NCI-H2227 treated with DMSO at 0.1 percent for 48 hours (cell line): ENCODE measurements around the gene LGR4.
A peak's percentile ranks its signal among the peaks of the same experiment; 100 is the strongest.

Source experiments
- DNase-seq: peaks from one replicate; lab custom pipeline; 2025; lab: John Stamatoyannopoulos, UW

LGR4 gene

GRCh38 chr11:27401280-27401832 is 71.2 kb downstream of the LGR4 start:
- no peak for DNase-seq

GRCh38 chr11:27398400-27398770 is 74.2 kb downstream of the LGR4 start:
- peak; percentile 57 for DNase-seq

GRCh38 chr11:27397624-27398399 is 74.8 kb downstream of the LGR4 start:
- DNase-seq, result no peak

GRCh38 chr11:27396259-27396839 is 76.2 kb downstream of the LGR4 start:
- DNase-seq, result no peak

- DNase-seq, result no peak
Observed at GRCh38 chr11:27395556-27396258, 76.9 kb downstream of the LGR4 start.

GRCh38 chr11:27394781-27395228 is 77.8 kb downstream of the LGR4 start:
- no peak for DNase-seq

- no peak for DNase-seq
Observed at GRCh38 chr11:27392278-27393114, 80.1 kb downstream of the LGR4 start.

- no peak for DNase-seq
Observed at GRCh38 chr11:27391331-27392015, 81.1 kb downstream of the LGR4 start.

GRCh38 chr11:27390318-27391295 is 82.0 kb downstream of the LGR4 start:
- no peak for DNase-seq

- no peak for DNase-seq
Observed at GRCh38 chr11:27388869-27389268, 83.7 kb downstream of the LGR4 start.

- DNase-seq, result no peak
Observed at GRCh38 chr11:27388001-27388400, 84.6 kb downstream of the LGR4 start.

GRCh38 chr11:27387362-27387761 is 85.2 kb downstream of the LGR4 start:
- no peak for DNase-seq

- DNase-seq, result no peak
Observed at GRCh38 chr11:27386181-27386845, 86.3 kb downstream of the LGR4 start.

- no peak for DNase-seq
Observed at GRCh38 chr11:27385245-27385644, 87.3 kb downstream of the LGR4 start.

- no peak for DNase-seq
Observed at GRCh38 chr11:27384227-27384626, 88.4 kb downstream of the LGR4 start.

GRCh38 chr11:27383645-27384044 is 88.9 kb downstream of the LGR4 start:
- DNase-seq, result no peak

GRCh38 chr11:27381238-27381666 is 91.3 kb downstream of the LGR4 start:
- no peak for DNase-seq

- no peak for DNase-seq
Observed at GRCh38 chr11:27380771-27381170, 91.8 kb downstream of the LGR4 start.

GRCh38 chr11:27379449-27379848 is 93.1 kb downstream of the LGR4 start:
- DNase-seq, result no peak
